Measurements from ENCODE around the gene PML. TPM values are rescaled to one million over a fixed set of nuclear protein-coding genes. Genes with fewer than 3 reads are reported as not detected.

PML gene, protein sequence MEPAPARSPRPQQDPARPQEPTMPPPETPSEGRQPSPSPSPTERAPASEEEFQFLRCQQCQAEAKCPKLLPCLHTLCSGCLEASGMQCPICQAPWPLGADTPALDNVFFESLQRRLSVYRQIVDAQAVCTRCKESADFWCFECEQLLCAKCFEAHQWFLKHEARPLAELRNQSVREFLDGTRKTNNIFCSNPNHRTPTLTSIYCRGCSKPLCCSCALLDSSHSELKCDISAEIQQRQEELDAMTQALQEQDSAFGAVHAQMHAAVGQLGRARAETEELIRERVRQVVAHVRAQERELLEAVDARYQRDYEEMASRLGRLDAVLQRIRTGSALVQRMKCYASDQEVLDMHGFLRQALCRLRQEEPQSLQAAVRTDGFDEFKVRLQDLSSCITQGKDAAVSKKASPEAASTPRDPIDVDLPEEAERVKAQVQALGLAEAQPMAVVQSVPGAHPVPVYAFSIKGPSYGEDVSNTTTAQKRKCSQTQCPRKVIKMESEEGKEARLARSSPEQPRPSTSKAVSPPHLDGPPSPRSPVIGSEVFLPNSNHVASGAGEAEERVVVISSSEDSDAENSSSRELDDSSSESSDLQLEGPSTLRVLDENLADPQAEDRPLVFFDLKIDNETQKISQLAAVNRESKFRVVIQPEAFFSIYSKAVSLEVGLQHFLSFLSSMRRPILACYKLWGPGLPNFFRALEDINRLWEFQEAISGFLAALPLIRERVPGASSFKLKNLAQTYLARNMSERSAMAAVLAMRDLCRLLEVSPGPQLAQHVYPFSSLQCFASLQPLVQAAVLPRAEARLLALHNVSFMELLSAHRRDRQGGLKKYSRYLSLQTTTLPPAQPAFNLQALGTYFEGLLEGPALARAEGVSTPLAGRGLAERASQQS
- polyA plus RNA-seq (ENCODE audit: insufficient read length) = 32.6 TPM

DNA sequence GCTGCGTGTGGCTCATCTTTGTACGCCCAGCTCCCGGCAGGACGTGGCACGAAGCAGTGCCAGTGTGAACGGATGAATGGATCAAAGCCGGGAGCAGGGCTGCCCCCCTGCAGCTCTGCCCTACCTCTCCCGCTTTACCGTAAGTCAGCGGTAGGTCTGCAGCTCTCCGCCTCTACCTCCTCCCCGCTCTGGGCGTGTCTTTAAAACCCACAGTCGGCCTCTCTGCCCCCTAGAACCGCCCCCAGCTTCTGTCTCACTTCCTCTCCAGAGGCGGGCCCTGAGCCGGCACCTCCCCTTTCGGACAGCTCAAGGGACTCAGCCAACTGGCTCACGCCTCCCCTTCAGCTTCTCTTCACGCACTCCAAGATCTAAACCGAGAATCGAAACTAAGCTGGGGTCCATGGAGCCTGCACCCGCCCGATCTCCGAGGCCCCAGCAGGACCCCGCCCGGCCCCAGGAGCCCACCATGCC, at the start of gene PML:
Gene PML, plus strand, starts transcription at position 304 of the 471 bp plus-strand sequence. Its CDS starts 97 bp downstream, at position 401.
- DNase-seq (ENCODE audit: low read depth) = peak; percentile 87

DNA sequence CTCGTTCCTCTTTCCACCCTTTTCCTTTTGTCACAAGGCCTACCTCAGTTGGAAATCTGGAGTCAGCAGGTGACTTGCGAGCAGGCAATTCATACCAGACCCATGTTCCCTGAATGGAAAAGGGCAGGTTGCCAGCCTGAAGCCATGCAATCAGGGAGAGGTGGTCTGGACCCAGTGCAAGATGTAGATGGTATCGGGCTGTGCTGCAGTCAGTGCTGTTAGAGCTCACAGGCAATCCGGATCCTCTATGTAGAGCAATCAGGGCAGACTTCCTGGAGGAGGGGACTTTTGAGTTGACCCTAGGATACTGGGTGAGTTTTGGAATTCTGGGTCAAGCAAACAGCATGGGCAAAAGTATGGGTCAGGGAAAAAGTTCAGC, 49.4 kb upstream of the PML start:
- no peak for DNase-seq (ENCODE audit: low read depth)

DNA sequence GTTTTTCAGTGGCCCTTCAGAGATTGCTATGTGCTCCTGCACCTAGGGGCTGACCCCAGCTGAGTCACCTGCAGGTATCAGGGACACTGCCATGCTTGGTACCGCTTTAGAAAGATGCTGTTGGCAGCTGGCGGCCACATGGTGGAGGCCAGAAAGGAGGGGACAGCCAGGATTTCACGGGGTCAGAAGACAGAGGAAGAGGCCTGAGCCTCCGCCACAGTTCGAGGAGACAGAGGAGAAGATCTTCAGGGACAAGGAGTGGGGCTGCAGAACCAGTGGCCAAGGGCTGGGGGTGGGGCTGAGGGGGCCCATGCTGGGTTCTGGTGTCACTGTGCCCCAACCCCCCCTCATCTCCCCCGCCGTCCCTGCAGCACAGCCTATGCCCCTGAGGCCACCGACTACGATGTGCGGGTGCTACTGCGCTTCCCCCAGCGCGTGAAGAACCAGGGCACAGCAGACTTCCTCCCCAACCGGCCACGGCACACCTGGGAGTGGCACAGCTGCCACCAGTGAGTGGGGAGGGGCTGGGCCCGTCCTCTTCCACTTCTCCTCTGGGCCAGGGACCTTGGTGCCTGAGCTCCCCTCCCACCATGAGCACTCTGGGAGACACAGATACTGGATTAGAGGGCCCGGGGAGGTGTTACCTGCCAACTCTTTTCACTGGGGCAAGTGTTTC, 48.3 kb upstream of the PML start:
- DNase-seq (ENCODE audit: low read depth) = no peak

DNA sequence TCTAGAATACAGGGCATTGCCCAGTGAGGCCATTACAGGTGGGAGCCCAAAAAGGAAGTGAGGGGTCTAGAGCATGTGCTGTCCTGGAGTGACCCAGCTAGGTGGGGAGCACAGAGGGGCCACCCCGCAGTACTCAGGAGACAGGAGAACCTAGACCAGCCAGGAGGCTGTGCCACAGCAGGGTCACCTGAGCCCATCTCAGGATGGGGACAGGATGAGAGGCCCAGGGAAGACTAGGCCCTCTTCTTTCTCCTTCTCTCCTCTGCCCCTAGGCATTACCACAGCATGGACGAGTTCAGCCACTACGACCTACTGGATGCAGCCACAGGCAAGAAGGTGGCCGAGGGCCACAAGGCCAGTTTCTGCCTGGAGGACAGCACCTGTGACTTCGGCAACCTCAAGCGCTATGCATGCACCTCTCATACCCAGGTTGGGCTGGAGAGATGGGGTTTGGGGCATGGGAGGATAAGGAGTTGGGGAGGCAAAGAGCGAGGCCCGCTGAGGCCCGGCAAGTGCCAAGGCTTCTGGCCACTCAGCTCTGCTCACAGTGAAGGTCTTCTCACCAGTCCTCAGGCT, 47.6 kb upstream of the PML start:
- DNase-seq (ENCODE audit: low read depth) = no peak

DNA sequence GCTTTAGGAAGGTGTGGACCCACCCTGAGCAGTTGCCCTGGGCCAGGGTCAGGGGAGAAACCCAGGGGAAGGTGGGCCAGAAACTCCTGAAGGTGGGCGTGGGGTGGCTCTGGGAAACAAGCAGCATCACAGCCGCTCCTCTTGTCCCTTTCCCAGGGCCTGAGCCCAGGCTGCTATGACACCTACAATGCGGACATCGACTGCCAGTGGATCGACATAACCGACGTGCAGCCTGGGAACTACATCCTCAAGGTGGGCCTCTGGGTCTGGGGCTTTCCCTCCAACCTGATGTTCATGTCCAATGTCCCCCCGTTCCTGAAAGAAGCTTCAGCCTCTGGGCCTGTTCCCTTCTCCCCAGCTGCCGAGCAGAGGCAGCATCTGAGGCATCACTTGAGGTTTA, 46.9 kb upstream of the PML start:
- no peak for DNase-seq (ENCODE audit: low read depth)

DNA sequence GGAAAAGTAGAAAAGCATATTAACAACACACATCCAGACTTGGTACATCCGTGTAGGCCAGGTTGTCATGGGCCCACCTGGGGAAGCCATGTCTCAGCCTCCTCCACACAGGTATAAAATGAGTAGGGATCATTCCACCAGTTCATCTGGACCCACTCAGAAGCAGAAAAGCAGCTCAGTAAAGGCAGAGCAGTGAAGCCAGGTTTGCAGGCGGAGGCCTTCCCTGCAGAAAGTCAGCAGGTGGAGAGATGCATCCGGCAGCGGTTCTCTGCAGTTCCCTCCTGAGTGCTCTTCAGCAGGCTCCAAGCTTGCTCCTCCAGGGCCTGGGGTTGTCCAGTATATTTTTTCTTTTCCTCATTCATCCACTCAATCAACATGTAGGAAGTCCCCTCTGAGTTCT, 46.1 kb upstream of the PML start:
- DNase-seq (ENCODE audit: low read depth) = no peak

DNA sequence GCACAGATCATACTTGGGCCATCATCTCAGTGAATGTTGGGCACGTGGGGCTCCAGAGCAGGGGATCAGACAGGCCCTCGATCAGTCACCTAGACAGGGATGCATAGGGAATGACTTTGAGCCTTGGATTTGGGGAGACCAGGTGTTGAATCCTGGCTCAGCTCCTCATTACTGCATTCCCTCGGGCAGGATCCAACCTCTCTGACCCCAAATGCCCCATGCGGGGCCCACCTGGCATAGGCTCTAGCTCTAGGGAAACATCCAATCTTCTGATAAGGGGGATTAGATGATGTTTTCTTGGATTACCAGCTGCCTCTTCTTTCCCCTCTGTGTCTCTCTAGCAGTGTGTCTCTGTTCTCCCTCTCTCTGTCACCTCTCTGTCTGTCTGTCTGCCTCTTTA, 45.5 kb upstream of the PML start:
- DNase-seq (ENCODE audit: low read depth) = no peak

DNA sequence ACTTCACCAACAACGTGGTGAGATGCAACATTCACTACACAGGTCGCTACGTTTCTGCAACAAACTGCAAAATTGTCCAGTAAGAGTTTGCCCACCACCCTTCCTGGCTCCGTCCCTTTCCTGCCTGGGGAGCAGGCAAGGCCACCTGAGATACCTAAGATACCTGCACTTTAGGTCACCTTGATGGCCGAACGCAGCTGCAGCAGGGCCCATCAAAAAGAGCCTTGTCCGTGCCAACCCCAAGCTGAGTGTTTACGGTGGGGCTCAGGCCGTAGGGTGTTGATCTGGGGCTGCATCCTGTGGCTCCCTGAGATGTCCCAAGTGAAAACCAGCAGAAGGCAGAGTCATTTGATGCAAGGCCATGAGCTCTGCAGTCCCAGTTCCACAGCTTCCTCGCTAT, 45.0 kb upstream of the PML start:
- DNase-seq (ENCODE audit: low read depth) = no peak

DNA sequence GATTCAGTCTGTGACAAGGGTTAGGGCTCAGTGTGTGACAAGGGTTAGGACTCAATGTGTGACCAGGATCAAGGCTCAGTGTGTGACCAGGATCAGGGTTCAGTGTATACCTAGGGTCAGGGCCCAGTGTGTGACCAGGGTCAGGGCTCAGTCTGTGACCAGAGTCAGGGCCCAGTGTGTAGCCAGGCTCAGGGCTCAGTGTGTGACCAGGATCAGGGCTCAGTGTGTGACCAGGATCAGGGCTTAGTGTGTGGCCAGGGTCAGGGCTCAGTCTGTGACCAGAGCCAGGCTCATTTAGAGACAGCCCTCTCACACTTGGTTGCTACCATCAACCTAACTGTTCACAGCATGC, 44.1 kb upstream of the PML start:
- DNase-seq (ENCODE audit: low read depth) = no peak

DNA sequence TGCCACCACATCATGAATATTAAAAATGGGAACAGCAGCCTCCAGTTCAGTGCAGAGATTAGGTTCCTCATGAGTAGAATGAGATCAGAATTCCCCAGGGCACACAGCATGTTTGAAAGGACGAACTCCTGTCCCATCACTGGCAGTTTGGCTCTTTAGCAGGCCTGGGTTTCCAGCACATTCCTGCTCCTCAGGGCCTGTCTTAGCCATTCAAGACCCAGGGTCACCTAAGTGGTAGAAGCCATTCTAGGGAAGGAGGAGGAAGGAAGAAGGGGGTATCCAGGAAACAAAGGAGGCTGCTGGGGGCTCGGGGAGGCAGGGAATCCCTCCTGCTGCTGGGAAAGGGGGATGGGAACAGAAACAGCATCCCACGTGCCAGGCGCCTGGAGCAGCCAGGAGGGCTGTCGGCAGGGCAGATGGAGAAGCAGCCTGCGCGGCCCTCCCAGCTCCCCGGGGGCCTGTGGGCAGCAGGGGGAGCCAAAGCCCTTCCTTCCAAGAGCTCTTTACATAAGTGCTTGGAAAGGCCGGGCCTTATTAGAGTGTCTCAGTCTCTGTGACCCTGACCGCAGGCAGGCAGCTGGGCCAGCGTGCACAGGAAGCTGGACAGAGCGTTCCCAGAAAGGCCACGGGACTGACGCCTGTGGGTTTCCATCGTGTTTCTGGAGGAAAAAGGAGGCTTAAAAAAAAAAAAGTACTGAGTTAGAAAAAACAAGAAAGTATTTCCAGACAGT, 43.5 kb upstream of the PML start:
- peak; percentile 77 for DNase-seq (ENCODE audit: low read depth)

DNA sequence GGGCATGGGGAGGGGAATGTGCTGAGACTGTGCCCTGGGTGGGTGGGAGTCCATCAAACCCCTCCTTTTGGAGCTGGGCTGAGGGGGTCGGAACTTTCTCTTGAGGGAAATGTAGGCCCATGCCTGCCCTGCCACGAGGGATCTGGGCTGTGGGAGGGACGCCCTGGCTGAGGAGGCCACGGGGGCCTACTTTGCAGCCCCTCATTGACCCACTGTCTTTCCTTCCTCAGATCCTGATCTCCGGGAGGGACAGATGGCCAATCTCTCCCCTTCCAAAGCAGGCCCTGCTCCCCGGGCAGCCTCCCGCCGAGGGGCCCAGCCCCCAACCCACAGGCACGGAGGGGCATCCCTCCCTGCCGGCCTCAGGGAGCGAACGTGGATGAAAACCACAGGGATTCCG, 42.9 kb upstream of the PML start:
- no peak for DNase-seq (ENCODE audit: low read depth)

DNA sequence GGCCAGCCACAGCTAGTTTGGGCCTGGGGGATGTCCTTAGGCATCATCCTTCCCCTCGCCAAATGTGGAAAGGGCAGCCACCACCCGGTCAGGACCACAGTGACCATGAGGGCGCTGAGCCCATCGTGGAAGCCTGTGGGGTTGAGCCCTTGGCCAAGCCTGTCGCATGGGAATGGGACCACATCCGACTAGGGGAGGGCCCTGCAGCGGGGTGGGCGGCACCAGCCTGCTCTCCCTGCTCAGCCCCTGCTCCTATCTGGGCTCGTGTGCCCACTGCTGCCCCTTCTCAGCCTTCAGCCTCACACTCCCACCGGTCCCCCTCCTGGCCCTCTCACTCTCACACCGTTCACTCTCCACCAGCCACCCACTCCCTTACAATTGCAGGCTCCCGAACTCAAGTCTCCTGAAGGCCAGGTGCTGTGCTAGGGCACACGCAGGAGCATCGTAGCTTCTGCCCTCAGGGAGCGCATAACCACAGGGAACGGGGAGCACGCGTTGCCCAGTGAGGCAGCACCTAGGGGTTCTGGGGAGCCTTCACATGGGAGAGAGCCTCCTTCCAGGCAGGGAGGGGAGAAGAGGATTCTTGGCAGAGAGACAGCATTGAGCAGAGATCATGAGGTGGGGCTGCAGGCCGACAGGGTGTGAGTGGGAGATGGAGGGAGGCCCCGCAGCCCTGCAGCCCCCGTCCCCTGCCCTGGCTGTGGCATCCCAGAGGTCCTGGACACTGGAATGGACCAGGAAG, 42.2 kb upstream of the PML start:
- DNase-seq (ENCODE audit: low read depth) = no peak

DNA sequence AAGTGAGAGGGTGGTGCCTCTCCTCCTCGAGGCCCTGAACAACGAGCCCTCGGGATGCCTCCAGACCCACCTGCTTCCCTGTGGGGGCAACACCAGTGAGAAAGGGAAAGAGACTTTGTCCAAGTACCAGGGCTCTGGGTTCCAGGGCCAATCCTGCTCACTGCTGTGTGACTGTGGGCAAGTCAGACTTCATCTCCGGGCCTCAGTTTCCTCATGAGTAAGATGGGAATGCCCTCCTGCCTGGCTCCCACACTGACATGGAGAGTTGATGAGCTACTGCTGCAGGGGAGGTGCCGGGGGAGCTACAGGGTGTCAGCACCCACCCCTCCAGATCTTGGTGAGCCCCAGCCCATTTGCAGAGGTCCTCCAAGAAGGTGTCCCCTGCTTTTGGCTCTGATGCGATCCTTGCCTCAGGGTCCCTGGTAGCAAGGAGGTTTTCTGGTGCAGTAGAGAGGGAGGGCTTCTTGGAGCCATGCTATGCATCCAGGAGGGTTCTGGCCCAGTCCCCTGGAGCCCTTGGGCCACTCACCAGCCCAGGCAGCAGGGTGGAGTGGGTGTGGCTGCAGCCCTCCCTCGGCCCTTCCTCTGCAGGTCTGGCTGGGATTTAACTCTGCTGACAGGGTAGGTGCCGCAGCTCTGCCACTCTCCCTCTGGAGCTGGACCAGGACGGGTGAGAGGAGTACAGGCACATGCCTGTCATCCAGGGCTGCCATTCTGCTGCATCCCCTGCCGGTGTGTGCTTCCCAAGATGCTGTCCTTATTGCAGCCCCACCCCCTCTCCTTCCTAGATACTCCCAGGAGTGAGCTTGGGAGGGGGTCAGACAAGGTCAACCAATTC, 41.4 kb upstream of the PML start:
- no peak for DNase-seq (ENCODE audit: low read depth)

DNA sequence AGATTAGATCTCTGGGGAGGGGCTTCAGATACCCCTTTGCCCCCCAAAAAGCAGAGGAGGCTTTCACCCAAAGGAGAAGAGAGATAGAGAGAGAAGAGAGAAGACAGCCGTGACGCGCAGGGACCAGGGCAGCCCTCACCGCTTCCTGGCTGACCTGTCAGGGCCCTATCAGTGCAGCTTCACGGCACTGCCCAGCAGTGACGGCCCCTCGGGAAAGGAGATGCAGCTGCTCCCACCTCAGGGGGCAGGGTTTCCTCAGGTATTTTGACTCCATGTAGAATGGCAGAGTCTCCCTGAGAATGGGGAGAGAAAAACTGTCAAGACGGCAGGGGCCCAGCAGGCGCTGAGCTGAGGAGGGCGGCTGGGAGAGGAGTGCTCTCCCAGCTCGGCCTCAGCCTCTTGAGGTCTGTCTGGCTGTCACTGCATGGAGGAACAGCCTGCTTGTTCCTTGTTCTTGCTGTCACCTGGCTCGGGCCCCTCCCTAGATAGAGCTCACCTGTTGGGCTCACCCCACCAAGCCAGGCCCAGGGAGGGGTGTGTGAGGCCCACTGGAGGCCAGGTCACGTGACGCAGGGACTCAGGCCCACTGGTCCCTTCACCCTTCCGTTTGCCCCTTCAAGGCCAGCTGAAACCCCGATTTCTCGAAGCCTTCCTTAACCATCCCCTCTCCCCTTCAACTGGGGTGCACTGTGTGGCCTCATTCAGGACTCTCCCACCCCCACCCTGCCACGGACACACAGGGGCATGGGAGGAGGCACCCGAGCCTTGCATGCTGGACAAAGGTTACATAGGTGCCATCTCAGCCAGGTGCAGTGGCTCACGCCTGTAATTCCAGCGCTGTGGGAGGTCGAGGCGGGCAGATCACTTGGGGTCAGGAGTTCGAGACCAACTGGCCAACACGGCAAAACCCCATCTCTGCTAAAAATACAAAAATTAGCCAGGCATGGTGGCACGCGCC, 40.0 kb upstream of the PML start:
- no peak for DNase-seq (ENCODE audit: low read depth)

DNA sequence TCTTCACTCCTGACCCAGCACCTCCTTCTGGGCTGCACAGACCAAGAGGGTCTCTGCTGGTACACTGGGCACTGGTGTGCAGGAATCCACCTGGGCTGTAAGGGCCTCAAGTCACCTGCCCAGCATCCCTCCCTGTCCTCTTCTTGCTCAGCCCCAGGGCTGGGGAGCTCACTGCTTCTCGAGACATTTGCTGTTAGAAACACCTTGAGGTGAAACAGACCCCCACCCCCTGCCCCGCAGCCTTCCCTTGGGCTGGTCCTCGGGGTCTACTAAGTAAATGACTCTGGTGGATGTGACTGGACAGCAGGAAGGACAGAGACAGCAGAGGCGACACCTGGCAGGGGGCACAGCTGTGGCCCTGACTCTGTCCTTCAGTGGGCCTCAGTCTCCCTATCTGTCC, 39.2 kb upstream of the PML start:
- DNase-seq (ENCODE audit: low read depth) = no peak

DNA sequence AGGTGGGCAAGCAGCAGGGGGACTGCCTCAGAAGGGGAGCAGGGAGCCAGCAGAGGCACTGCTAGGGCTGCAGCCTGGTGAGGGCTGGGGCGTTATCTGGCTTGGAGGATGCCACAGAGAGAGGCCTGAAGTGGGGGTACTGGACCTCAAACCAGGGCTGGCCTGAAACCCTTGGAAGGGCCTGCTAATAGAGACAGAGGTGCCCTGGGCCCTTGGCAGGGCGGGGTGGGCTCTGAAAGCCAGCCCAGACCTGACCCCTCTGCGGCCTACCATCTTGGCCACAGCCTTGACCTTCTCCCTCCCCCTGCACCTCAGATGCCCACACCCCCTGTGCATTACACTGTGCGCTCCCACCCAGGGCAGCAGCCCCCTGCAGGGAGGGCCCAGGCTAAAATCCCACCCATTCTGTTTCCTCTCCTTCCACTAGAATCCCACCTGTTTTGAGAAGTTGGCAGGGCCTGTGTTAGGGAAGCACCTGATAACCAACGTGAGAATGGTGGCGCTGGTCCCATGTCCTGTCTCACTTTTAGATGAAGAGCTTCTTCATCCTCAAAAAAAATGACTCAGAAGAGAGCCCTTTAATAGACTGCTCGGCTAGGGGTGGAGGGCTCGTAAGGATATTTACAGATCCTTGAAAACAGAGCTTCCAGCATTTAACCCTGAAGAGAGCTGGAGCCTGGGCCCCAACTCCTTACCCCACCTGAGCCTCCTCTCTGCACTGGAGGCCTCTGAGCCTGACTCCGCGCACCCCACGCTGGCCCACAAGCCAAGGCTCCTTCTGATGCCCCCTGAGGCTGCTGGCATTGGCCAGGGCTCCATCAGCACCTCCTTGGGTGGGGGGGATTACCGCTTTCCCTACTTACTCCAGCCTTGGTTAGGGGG, 38.4 kb upstream of the PML start:
- no peak for DNase-seq (ENCODE audit: low read depth)

DNA sequence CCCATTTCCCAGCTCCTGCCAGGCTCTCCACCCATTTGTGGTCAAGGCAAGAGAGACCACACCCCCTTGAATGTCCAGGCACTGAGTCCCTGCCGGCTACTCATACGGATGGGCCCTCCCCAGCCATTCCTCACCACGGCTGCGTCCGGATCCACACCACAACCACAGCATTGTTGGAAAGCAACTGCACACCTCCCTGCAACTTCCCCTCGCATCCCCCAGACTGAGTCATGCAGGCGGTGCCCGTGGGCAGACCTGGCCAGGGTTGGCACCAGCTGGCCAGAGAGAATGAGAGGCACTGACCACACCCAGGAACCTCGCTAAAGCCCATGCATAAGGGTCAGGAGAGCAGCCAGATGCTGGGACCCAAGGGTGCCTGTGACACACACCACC, 37.8 kb upstream of the PML start:
- no peak for DNase-seq (ENCODE audit: low read depth)

Data from forelimb muscle (tissue), 1 donor.